Hepatocyte (in vitro differentiated cells): Measurements from ENCODE around the gene FAM81A.

Experiments
- EZH2 ChIP-seq: fragments of 200-600 bp; sonication (generic); IDR thresholded peaks from 2 replicates; pipeline ENCODE4 v1.6.1; 2016; ENCODE audit warnings: antibody characterized with exemption, mild to moderate bottlenecking, borderline replicate concordance
- EZH2phosphoT487 ChIP-seq: fragments of 200-600 bp; sonication (generic); IDR thresholded peaks from one replicate; pipeline ENCODE4 v1.6.1; 2018; ENCODE audit warnings: antibody characterized with exemption, mild to moderate bottlenecking, low read depth, moderate library complexity; ENCODE audit not compliant: unreplicated experiment, severe bottlenecking
- TF ChIP-seq, protein P1 (sequence below): fragments of 200-600 bp; sonication (generic); IDR thresholded peaks from 2 replicates; pipeline ENCODE4 v1.5.1; 2016; ENCODE audit warnings: antibody characterized with exemption, mild to moderate bottlenecking; ENCODE audit not compliant: poor library complexity

DNA sequence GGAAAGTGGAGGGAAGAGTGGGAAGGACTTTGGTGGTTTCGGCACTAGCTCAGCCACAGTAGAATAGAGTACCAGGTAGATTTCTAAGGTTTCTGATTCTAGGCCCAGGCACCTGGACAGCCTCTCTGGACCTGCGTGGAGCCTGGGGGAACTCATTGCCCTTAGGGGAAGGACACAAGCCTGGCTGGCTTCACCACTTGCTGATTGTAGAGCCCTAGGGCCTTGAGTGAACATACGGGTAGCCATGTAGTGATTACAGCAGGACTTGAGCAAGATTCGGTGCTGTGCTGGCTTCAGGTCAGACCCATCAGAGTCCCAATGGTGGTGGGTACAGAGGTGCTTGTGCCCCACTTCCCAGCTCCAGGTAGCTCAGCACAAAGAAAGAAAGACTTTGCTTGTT, 47.0 kb downstream of the FAM81A start:
- TF ChIP-seq EZH2 = no peak
- no peak for TF ChIP-seq EZH2phosphoT487
- TF ChIP-seq, protein P1, sequence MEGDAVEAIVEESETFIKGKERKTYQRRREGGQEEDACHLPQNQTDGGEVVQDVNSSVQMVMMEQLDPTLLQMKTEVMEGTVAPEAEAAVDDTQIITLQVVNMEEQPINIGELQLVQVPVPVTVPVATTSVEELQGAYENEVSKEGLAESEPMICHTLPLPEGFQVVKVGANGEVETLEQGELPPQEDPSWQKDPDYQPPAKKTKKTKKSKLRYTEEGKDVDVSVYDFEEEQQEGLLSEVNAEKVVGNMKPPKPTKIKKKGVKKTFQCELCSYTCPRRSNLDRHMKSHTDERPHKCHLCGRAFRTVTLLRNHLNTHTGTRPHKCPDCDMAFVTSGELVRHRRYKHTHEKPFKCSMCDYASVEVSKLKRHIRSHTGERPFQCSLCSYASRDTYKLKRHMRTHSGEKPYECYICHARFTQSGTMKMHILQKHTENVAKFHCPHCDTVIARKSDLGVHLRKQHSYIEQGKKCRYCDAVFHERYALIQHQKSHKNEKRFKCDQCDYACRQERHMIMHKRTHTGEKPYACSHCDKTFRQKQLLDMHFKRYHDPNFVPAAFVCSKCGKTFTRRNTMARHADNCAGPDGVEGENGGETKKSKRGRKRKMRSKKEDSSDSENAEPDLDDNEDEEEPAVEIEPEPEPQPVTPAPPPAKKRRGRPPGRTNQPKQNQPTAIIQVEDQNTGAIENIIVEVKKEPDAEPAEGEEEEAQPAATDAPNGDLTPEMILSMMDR = no peak
